H9 (cell line): Measurements from ENCODE around the gene IL12RB2. TPM values are rescaled to one million over a fixed set of nuclear protein-coding genes. Genes with fewer than 3 reads are reported as not detected.

ENCODE experiments used
- DNase-seq: peaks from one replicate; pipeline ENCODE4 v3.0.0-alpha.2; 2017
- H2AFZ ChIP-seq: one replicate; pipeline ENCODE4 v1.6.1; 2013; ENCODE audit warnings: mild to moderate bottlenecking, low read length, control low read depth, moderate library complexity
- H2AK5ac ChIP-seq: 2 replicates; pipeline ENCODE4 v1.6.1; 2013; ENCODE audit warnings: low read length, control low read depth, mixed read lengths; ENCODE audit not compliant: insufficient read length
- H2BK120ac ChIP-seq: one replicate; pipeline ENCODE4 v1.6.1; 2013; ENCODE audit warnings: low read depth, mild to moderate bottlenecking, low read length, control low read depth, inconsistent platforms; ENCODE audit not compliant: poor library complexity, severe bottlenecking
- H2BK12ac ChIP-seq: 2 replicates; pipeline ENCODE4 v1.6.1; 2013; ENCODE audit warnings: low read length, control low read depth, mixed read lengths, low read depth; ENCODE audit not compliant: insufficient read length
- H2BK15ac ChIP-seq: 2 replicates; pipeline ENCODE4 v1.6.1; 2013; ENCODE audit warnings: low read depth, low read length, control low read depth
- H2BK20ac ChIP-seq: one replicate; pipeline ENCODE4 v1.6.1; 2013; ENCODE audit warnings: low read depth, mild to moderate bottlenecking, low read length, control low read depth, inconsistent platforms; ENCODE audit not compliant: poor library complexity, severe bottlenecking
- H2BK5ac ChIP-seq: 2 replicates; pipeline ENCODE4 v1.6.1; 2013; ENCODE audit warnings: low read length, control low read depth, mixed read lengths; ENCODE audit not compliant: insufficient read length
- H3K14ac ChIP-seq: 2 replicates; pipeline ENCODE4 v1.6.1; 2013; ENCODE audit warnings: low read length, control low read depth; ENCODE audit not compliant: insufficient read depth
- H3K18ac ChIP-seq: 2 replicates; pipeline ENCODE4 v1.6.1; 2013; ENCODE audit warnings: low read depth, mild to moderate bottlenecking, mixed read lengths, low read length, control low read depth; ENCODE audit not compliant: insufficient read length
- H3K23ac ChIP-seq: 2 replicates; pipeline ENCODE4 v1.6.1; 2013; ENCODE audit warnings: low read length, control low read depth, mixed read lengths, low read depth; ENCODE audit not compliant: insufficient read length
- H3K23me2 ChIP-seq: 2 replicates; pipeline ENCODE4 v1.6.1; 2013; ENCODE audit warnings: low read depth, mild to moderate bottlenecking, mixed read lengths, low read length, control low read depth; ENCODE audit not compliant: insufficient read length, poor library complexity, severe bottlenecking
- H3K27ac ChIP-seq: 2 replicates; pipeline ENCODE4 v1.5.1; 2013; ENCODE audit warnings: low read length, control low read depth, mixed read lengths, low read depth; ENCODE audit not compliant: insufficient read length
- H3K27me3 ChIP-seq: 2 replicates; pipeline ENCODE4 v1.6.1; 2013; ENCODE audit warnings: low read length, control low read depth, inconsistent platforms; ENCODE audit not compliant: insufficient read depth
- H3K4ac ChIP-seq: 2 replicates; pipeline ENCODE4 v1.6.1; 2013; ENCODE audit warnings: low read depth, mild to moderate bottlenecking, control low read depth, inconsistent platforms, low read length, moderate library complexity
- H3K4me1 ChIP-seq: 2 replicates; pipeline ENCODE4 v1.6.1; 2013; ENCODE audit warnings: low read length, control low read depth, inconsistent platforms; ENCODE audit not compliant: insufficient read depth
- H3K4me2 ChIP-seq: 2 replicates; pipeline ENCODE4 v1.6.1; 2013; ENCODE audit warnings: low read length, control low read depth, mixed read lengths; ENCODE audit not compliant: insufficient read length, insufficient read depth
- H3K56ac ChIP-seq: 2 replicates; pipeline ENCODE4 v1.6.1; 2013; ENCODE audit warnings: low read depth, mild to moderate bottlenecking, mixed read lengths, low read length, control low read depth; ENCODE audit not compliant: insufficient read length
- H3K79me1 ChIP-seq: 2 replicates; pipeline ENCODE4 v1.6.1; 2013; ENCODE audit warnings: low read depth, mild to moderate bottlenecking, moderate library complexity, low read length, control low read depth, inconsistent platforms; ENCODE audit not compliant: insufficient read depth, poor library complexity, severe bottlenecking
- H3K79me2 ChIP-seq: 2 replicates; pipeline ENCODE4 v1.6.1; 2013; ENCODE audit warnings: low read length, control low read depth, inconsistent platforms; ENCODE audit not compliant: insufficient read depth
- H3K9ac ChIP-seq: 2 replicates; pipeline ENCODE4 v1.6.1; 2013; ENCODE audit warnings: low read length, control low read depth, mixed read lengths; ENCODE audit not compliant: insufficient read length; ENCODE audit errors: extremely low read depth
- H3K9me3 ChIP-seq: one replicate; pipeline ENCODE4 v1.6.1; 2013; ENCODE audit warnings: low read depth, low read length, inconsistent platforms; ENCODE audit not compliant: control insufficient read depth
- H3T11ph ChIP-seq: one replicate; pipeline ENCODE4 v1.6.1; 2013; ENCODE audit warnings: mild to moderate bottlenecking, low read length, control low read depth, inconsistent platforms
- H4K20me1 ChIP-seq: one replicate; pipeline ENCODE4 v1.6.1; 2013; ENCODE audit not compliant: control insufficient read depth, insufficient read length, insufficient read depth
- H4K5ac ChIP-seq: 2 replicates; pipeline ENCODE4 v1.6.1; 2013; ENCODE audit warnings: low read depth, mild to moderate bottlenecking, mixed read lengths, low read length, control low read depth; ENCODE audit not compliant: insufficient read length
- H4K8ac ChIP-seq: replicated peaks from 2 replicates; pipeline ENCODE4 v1.6.1; 2013; ENCODE audit warnings: low read length, control low read depth, mixed read lengths, low read depth; ENCODE audit not compliant: insufficient read length
- H4K91ac ChIP-seq: 2 replicates; pipeline ENCODE4 v1.6.1; 2013; ENCODE audit warnings: low read depth, mild to moderate bottlenecking, moderate library complexity, mixed read lengths, low read length, control low read depth; ENCODE audit not compliant: insufficient read length
- H3K27ac Mint-ChIP-seq, 3 experiments: 2 replicates in 2 of 3; 3 replicates in 1 of 3; pipeline ENCODE4 v1.8.0; 2020 to 2021; ENCODE audit warnings: mixed read lengths in 3 of 3, mild to moderate bottlenecking in 1 of 3, moderate library complexity in 1 of 3
- H3K27me3 Mint-ChIP-seq: 2 replicates; pipeline ENCODE4 v1.8.0; 2021; ENCODE audit warnings: low read depth, mild to moderate bottlenecking, moderate library complexity, mixed read lengths
- H3K36me3 Mint-ChIP-seq, 3 experiments: 2 replicates in 2 of 3; 3 replicates in 1 of 3; pipeline ENCODE4 v1.8.0; 2020 to 2021; ENCODE audit warnings: low read depth in 3 of 3, mixed read lengths in 3 of 3; ENCODE audit not compliant: insufficient read depth in 1 of 3
- H3K4me1 Mint-ChIP-seq, 2 experiments: 2 replicates each; pipeline ENCODE4 v1.8.0; 2020; ENCODE audit warnings: mixed read lengths in 2 of 2
- H3K4me3 Mint-ChIP-seq, 2 experiments: 2 replicates in 1 of 2; 3 replicates in 1 of 2; pipeline ENCODE4 v1.8.0; 2020 to 2021; ENCODE audit warnings: mild to moderate bottlenecking in 2 of 2, mixed read lengths in 2 of 2, moderate library complexity in 1 of 2
- H3K9me3 Mint-ChIP-seq, 2 experiments: 2 replicates in 1 of 2; 3 replicates in 1 of 2; pipeline ENCODE4 v1.8.0; 2020; ENCODE audit warnings: mild to moderate bottlenecking in 2 of 2, mixed read lengths in 2 of 2, moderate library complexity in 1 of 2
- CTCF ChIP-seq: fragments of 200-600 bp; sonication (generic); conservative IDR thresholded peaks from 3 replicates; pipeline ENCODE4 v1.8.0; 2021; ENCODE audit warnings: antibody characterized with exemption, mild to moderate bottlenecking
- WGBS: extraction: QIAGEN DNeasy Blood & Tissue Kit; methylation state at CpG from one replicate; pipeline ENCODE4 v1.1.7; 2013; ENCODE audit warnings: missing lambda C conversion rate, low lambda C conversion rate, mixed read lengths; ENCODE audit not compliant: insufficient read length; ENCODE audit errors: extremely low coverage; 5-methylcytosine and 5-hydroxymethylcytosine counted together
- total RNA-seq: library from RNA; stranded (reverse); gene quantifications from 2 replicates; pipeline ENCODE4 v1.2.1, GENCODE V29; 2021

IL12RB2 gene
- total RNA-seq, 1 experiment from 2014 or later: 0.77 TPM

- Histone ChIP-seq H3K79me2 (no peaks in the 10 kb centered on the region), H3K4me1 (peaks cover 4% of the 10 kb centered on the region; the same call in 1 of the 2 replicates), H2BK12ac (no peak overlapping the region), H3T11ph (no peak overlapping the region), H2AFZ (no peak overlapping the region), H3K9ac (no peak overlapping the region), H3K9me3 (no peaks in the 10 kb centered on the region), H3K23ac (no peak overlapping the region), H2BK5ac (no peak overlapping the region), H4K91ac (no peak overlapping the region), H3K27ac (no peak overlapping the region), H3K14ac (no peak overlapping the region), H2BK15ac (no peak overlapping the region), H4K8ac (no peak overlapping the region), H4K20me1 (no peaks in the 10 kb centered on the region), H3K56ac (no peak overlapping the region), H2BK20ac (no peak overlapping the region), H3K18ac (no peak overlapping the region), H2BK120ac (no peak overlapping the region), H2AK5ac (no peak overlapping the region), H3K4me2 (no peak overlapping the region), H3K4ac (no peak overlapping the region), H3K23me2 (no peaks in the 10 kb centered on the region), H3K79me1 (no peaks in the 10 kb centered on the region), H4K5ac (no peak overlapping the region), H3K27me3 (no peaks in the 10 kb centered on the region)
- peaks cover 47 to 51% of the 10 kb centered on the region in 2 experiments for H3K4me1 Mint-ChIP-seq
- no peaks in the 10 kb centered on the region for H3K36me3 Mint-ChIP-seq
- no peak for TF ChIP-seq CTCF
- no peak for DNase-seq
- H3K9me3 Mint-ChIP-seq: no peaks in the 10 kb centered on the region
- no CpG with 5 or more reads among the region's 7 CpGs for WGBS
- H3K4me3 Mint-ChIP-seq: no peak overlapping the region
- peaks cover 52% of the 10 kb centered on the region for H3K27me3 Mint-ChIP-seq
- no peak overlapping the region for H3K27ac Mint-ChIP-seq
Measured at GRCh38 chr1:67339623-67340343, 32.1 kb downstream of the IL12RB2 start.
